ENCODE results near the gene MAP2.

The MAP2 gene

DNA sequence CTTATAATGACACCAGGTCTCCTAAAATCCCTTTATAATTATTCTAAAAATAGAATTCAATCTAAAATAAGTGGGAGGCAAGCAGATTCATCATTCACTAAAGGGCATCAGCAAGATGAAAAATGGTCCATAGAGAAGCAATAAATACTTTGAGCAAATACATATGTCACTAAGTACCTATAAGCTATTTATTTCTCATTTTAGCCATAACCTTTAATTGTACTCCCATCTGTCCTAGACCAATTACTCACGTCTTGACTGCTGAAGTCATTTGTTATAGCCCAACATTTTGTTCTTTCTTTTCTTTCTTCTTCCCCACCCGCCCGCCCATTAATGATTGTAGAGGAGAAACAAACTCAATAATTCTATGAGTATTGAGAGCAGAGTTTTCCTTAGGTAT, 105.7 kb downstream of the MAP2 start:
- no peak for DNase-seq (ENCODE audit: low read depth)

DNA sequence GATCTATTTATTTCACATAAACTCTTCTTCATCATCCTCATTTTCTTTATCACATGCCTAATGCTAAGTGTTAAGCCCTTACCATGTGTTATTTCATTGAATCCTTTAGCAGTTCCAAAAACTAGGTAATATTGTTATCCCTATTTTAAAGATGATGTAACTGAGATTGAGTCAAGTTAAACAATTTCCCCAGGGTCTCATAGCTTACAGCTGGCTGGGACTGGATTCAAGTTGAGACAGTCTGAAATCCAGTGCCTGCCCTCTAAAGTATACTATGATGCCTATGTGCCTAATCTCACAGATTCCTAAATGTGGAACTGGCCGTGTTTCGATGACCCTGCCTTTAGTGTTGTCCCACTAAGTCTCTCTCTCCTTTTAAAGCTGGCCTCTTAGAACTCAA, 108.5 kb downstream of the MAP2 start:
- no peak for DNase-seq (ENCODE audit: low read depth)

DNA sequence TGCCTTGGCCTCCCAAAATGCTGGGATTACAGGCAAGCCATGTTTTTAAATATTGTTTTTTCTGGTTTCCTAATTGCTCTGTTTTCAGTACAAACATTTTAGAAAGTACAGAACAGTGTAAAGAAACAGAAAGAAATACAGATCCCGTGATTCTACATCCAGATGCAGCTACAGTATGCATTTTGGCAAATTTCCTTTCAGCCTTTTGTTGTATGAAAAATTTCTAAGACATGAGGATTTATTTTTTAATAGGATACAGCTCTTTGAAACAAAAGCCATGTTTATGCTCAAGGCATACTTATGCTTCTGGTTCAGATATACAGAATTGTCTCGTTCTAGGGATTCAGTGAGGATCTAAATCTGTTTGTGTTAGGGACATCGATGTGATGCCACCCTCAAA, 109.5 kb downstream of the MAP2 start:
- no peak for DNase-seq (ENCODE audit: low read depth)

DNA sequence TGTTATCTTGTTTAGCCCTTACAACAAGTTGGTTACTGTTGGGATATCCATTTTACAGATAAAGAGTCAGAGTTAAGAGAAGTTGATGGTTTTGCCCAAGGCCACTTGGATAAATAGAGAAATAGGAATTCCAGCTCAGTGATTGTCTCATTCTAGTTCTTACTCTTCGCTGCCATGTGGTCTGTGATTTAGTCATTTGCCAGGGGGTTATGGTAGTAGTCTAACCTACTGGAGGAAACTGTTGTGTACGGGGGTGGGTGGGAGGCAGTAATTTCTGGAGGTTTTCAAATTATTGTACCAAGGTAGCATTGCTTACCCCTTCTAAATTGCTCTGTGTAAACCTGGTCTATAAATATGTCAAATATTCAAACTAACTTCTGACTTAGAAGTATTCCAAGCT, 110.4 kb downstream of the MAP2 start:
- no peak for DNase-seq (ENCODE audit: low read depth)

- DNase-seq (ENCODE audit: low read depth) = no peak
Measured at GRCh38 chr2:209536363-209536762, 112.5 kb downstream of the MAP2 start.

- DNase-seq (ENCODE audit: low read depth) = no peak
Measured at GRCh38 chr2:209547726-209548125, 123.9 kb downstream of the MAP2 start.

- no peak for DNase-seq (ENCODE audit: low read depth)
Measured at GRCh38 chr2:209549589-209549988, 125.7 kb downstream of the MAP2 start.

DNA sequence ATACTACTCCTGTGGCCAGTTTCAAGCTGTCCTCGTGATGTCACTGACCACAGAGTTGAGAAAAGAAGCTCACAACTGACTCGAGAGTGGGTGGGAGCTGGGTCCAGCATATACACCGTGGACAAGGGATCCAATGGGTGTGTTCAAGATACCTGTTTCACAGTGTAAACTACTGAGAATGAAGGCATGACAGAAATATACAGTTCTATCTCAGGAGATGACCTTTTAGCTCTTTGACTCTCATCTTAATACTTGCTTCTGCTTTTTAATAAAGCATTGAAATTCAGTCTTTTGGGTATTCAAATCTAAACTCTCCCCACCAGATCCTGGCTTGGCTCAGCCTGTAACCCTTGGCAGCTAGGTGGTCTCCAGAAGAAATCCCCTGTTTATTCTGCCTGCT, 130.1 kb downstream of the MAP2 start:
- no peak for DNase-seq (ENCODE audit: low read depth)

DNA sequence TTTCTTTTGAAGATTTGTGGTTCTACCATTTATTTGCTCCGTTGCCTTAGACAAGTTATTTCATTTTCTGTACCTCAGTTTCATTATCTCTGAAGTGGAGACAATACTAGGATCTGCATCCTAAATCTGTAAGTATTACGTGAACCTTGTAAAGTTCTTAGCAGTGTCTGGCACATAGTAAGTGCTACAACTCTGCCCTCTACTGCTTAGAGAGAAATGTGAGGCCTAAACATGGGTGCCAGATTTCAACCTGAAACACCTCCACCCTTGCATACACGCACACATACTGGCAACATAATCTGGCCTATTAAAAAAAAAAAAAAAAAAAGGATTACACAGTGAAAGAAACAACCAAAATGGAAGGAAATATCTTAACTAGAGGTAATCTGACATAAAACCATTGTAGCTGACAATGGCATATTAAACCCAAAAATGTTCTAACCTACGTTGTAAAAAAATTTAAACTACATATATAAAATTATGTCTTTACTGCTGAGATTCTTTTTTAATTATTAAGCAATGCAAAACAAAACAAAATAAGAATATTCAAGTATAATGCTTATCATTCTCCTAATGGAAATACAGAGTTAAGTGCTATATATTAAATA, 132.6 kb downstream of the MAP2 start:
- no peak for DNase-seq (ENCODE audit: low read depth)

DNA sequence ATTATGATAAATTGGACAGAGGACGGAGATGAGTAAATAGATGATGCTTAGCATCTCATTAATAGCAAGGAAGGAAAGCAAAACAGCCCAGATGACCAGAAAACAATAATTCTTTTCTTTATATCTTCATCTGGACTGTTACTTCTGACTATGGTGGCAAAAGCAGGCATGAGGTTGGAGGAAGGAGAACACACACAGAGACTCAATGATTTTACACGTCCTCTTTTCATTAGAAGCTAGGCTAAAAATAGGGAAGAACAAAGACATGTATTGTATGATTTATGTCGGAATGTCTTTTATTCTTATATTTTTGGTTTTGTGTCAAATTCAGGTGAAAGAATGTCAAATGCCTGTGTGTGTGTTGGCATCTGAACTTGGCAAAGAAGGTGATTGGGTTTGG, 137.1 kb downstream of the MAP2 start:
- DNase-seq (ENCODE audit: low read depth) = no peak

- no peak for DNase-seq (ENCODE audit: low read depth)
Measured at GRCh38 chr2:209563453-209563852, 139.6 kb downstream of the MAP2 start.

- DNase-seq (ENCODE audit: low read depth) = no peak
Measured at GRCh38 chr2:209564816-209565215, 141.0 kb downstream of the MAP2 start.

DNA sequence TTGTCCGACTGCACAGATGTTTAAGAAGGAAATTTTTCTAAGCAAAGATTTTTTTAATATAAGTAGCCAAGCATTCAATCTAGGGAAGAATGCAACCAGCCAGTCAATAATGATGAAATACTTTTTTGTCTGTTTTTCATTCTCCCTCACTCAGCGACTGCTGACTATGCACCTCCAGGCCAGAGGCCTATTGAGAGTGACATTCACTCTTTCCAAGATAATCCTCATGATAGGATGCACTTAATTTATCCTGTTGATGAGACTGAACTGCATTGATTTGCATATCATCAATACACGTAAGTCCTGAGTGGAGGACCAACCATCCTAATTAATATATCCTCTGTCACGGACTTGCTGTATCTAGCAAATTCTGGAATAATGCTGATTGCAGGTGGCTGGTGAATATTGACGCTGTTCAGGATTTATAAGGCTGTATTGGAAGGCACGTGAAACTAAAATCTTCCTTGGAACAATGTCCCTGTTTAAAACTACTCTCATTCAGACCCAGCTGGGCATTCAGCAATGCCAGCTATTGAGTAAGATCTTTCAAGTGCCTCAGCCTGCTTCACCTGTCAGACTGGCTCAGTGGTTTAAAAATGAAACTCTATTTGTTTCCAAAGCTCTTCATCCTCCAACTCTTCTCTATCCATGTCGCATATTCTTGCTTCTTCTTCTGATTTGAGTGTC, 142.2 kb downstream of the MAP2 start:
- DNase-seq (ENCODE audit: low read depth) = no peak

GRCh38 chr2:209570194-209570593, 146.3 kb downstream of the MAP2 start:
- no peak for DNase-seq (ENCODE audit: low read depth)

- DNase-seq (ENCODE audit: low read depth) = no peak
Measured at GRCh38 chr2:209574515-209574914, 150.7 kb downstream of the MAP2 start.

GRCh38 chr2:209577376-209578357, 153.8 kb downstream of the MAP2 start:
- no peak for DNase-seq (ENCODE audit: low read depth)

- no peak for DNase-seq (ENCODE audit: low read depth)
Measured at GRCh38 chr2:209578394-209579001, 154.7 kb downstream of the MAP2 start.

DNA sequence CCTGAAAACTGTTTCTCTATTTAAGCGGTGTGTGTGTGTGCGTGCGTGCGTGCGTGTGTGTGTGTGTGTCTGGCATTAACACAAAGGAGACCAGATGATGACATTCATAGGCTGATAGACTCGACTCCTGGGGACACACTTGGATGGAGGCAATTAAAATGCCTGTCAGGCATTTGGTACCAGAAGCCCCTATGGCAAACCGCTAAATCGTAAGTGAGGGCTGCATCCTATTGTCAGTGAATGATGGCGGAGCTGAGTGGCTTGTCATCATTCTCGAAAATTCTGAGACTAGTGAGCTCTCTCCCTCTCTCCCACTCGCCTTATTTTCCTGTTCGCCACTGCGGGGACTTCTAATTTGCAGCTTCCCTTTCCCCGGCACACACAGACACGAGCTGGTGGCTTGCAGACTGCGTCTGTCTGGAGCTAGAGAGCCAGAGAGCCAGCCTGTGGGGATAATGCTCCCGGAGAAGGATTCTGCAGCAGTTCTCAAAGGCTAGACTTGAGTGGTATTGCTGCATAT, 155.4 kb downstream of the MAP2 start:
- no peak for DNase-seq (ENCODE audit: low read depth)

- no peak for DNase-seq (ENCODE audit: low read depth)
Measured at GRCh38 chr2:209581040-209581439, 157.2 kb downstream of the MAP2 start.

DNA sequence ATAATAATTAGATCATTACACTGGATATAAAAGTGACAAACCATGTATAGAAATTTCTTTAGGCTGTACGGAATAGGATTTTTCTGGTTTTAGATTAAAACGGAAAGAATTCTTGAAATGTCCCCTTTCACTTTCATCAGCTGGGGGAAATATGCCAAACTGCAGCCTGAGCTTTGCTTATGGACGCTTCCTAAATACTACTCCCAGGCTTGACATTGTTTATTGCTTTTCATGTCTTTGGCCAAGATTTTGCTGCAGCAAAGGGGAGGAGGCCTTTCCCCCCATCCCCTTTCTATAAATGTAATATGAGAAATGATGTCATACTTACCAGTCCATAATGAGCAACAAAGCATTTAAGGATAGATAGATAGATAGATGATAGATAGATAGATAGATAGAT, 158.4 kb downstream of the MAP2 start:
- DNase-seq (ENCODE audit: low read depth) = no peak

GRCh38 chr2:209584472-209584871, 160.6 kb downstream of the MAP2 start:
- no peak for DNase-seq (ENCODE audit: low read depth)

DNA sequence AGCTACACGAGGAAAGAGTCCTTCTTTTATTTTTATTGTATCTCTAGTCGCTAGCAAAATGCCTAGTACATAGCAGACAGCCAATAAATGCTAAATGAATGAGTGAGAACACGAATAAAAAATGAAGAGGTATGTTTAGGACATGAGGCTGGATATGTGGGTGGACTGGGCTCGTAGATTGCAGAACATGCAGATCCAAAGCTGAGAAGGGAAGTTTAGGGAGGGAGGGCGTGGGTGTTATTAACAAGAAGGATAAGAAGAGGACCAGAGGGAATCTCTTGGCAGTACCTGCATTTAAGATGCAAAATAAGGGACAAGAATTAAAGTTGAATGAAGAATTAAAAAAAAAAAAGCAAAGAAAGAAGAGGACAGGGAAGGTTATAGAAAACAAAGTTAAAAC, 161.1 kb downstream of the MAP2 start:
- no peak for DNase-seq (ENCODE audit: low read depth)

All from activated T-cell treated with anti-CD3 and anti-CD28 coated beads for 48 hours (primary cell).